DMS53 (cell line): ENCODE data around the gene ZNF561.
"Not testable (repeated sequence)": the region's sequence is repeated elsewhere in the genome, so short reads cannot be mapped to it uniquely, and the experiment has no call there.

ENCODE experiments used
- DNase-seq: peaks from one replicate; lab custom pipeline; 2025; lab: John Stamatoyannopoulos, UW

ZNF561 gene

DNA sequence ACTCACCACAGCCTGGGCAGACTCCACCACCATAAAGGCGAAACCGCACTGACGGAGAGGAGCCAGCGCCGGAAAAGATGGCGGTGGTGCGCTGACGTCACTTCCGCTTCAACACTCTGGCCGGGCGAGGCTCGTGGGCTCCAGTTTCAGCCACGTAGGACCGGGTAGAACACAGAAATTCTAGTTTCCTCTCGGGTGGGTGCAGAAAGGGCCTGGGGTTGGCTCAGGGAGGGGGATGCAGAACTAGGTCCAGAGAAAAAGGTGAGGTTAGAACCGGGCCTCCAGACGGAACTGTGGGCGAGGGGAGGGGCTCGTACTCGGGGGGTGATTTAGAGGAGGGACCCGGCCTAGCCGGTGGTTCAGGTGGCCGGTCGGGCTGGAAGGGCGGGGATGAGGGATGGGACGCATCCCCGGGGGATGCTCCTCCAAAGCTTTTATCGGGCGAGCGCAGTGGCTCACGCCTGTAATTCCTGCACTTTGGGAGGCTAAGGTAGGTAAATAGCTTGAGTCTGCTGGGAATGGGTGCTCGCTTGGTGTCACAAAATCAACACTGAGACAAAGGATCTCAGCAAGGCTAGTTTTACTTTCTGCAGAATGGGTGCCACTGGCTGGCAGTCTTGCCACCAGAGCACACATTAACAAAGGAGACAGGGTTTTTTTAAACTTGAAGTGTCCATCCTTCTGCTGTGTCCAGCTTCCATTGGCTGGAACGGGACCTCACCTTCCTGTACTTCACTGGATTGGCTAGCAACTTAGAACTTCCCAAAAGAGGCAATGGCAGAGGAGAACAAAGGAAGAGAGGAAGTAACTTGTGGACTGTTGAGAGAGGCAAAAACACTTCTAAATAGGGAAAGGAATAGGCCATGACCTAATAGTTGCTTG lies at the start of gene ZNF561:
Gene ZNF561, minus strand, starts transcription at position 77 of the 882 bp plus-strand sequence. CDS start 1,776 bp downstream, outside the sequence.
- DNase-seq: peak; percentile 87

DNA sequence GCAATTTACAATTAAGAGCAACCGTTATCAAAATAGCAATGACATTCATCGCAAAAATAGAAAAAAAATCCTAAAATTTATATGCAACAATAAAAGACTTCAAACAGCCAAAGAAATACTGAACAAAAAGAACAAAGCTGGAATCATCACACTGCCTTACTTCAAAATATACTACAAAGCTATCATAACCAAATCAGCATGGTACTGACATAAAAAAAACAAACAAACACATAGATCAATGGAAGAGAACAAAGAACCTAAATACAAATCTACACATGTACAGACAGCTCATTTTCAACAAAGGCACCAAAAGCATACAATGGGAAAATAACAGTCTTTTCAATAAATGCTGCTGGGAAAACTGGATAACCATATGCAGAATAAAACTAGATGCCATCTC lies 47.5 kb upstream of the ZNF561 start:
- DNase-seq: no peak

- DNase-seq: no peak
Observed at GRCh38 chr19:9667898-9668297, 46.9 kb upstream of the ZNF561 start.

- DNase-seq: no peak
Observed at GRCh38 chr19:9658769-9659168, 37.7 kb upstream of the ZNF561 start.

- not testable (repeated sequence) for DNase-seq
Observed at GRCh38 chr19:9653066-9653555, 32.1 kb upstream of the ZNF561 start.

- not testable (repeated sequence) for DNase-seq
Observed at GRCh38 chr19:9651464-9651863, 30.4 kb upstream of the ZNF561 start.

DNA sequence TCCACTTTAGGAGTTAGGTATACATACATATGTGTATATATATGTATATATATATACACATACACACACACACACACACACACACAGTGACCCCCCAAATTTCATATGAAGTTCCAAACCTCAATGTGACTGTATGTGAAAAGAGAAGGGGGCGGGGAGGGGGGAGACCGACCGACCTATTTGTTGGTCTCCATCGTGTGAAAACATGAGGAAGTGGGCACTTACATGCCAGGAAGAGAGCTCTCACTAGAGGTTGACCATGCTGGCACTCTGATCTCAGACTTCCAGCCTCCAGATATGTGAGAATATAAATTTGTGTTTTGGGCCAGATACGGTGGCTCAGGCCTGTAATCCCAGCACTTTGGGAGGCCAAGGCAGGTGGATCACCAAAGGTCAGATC lies 29.3 kb upstream of the ZNF561 start:
- DNase-seq: no peak

GRCh38 chr19:9645472-9645871 lies 24.4 kb upstream of the ZNF561 start:
- no peak for DNase-seq

DNA sequence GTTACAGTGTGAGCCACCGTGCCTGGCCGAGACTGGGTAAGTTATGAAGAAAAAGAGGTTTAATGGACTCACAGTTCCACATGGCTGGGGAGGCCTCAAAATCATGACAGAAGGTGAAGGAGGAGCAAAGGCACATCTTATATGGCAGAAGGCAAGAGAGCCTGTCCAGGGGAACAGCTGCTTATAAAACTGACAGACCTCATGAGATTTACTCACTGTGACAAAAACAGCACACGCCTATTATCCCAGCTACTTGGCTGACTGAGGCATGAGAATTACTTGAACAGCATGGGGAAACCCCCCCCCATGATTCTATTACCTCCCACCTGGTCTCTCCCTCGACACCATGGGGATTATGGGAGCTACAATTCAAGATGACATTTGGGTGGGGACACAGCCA lies 23.4 kb upstream of the ZNF561 start:
- no peak for DNase-seq

DNA sequence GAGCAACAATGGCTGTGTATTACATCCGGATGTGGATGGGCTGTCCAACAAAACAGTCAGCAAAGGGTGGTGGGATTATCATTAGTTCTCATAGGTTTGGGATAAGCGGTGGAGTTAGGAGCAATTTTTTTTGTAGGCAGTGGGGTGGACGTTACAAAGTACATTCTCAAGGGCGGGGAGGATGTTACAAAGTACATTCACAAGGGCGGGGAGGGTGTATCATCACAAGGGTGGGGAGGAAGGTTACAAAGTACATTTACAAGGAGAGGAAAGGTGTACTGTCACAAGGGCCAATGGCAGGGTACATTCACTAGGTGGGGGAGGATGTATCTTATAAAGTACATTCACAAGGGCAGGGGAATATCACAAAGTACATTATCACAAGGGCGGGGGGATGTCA lies 20.8 kb upstream of the ZNF561 start:
- DNase-seq: no peak

- DNase-seq: no peak
Observed at GRCh38 chr19:9640956-9641355, 19.9 kb upstream of the ZNF561 start.

GRCh38 chr19:9636018-9636417 lies 15.0 kb upstream of the ZNF561 start:
- no peak for DNase-seq

DNA sequence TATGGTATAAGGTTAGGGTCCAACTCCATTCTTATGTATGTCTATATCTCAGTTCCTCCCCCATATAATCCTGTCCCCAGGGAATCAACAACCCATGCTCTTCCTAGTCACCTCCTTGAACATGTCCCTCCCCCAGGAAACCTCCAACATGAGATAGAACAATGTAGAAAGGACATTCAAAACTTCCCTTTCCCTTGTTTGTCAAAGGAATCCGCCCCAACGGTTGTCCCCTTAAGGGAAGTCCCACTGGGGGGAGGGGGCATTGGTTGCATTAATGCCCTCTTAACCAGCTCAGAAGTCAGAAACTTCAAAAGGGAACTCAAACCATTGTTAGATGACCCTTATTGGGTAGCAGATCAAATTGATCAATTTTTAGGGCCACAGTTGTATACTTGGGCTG lies 6.8 kb upstream of the ZNF561 start:
- DNase-seq: no peak

- DNase-seq: no peak
Observed at GRCh38 chr19:9622531-9622930, 1.5 kb upstream of the ZNF561 start.

- DNase-seq: no peak
Observed at GRCh38 chr19:9620842-9621155, 233 bp downstream of the ZNF561 start.

GRCh38 chr19:9615844-9616243 lies 5.2 kb downstream of the ZNF561 start:
- no peak for DNase-seq

DNA sequence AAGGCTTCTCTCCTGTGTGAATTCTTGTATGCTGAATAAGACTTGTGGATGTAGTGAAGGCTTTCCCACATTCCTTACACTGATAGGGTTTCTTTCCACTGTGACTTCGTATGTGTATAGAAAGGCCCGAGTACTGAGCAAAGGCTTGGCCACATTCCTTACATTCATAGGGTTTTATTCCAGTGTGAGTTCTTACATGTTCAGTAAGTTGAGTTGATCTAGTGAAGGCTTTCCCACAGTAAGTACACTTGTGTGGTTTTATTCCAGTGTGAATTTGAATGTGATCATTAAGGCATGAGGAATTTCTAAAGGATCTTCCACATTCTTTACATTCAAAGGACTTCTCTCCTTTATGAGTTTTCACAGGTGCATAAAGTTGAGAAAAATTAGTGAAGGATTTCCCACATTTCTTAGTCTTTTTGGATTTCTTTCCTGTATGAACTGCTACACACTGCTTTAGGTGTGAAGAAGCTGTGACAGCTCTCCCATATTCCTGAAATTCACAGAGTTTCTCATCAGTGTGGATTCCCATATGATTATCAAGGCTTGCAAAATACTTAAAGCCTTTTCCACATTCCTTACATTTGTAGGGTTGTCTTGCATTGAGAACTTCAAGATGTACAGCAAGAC lies 10.4 kb downstream of the ZNF561 start:
- DNase-seq: no peak

- no peak for DNase-seq
Observed at GRCh38 chr19:9608912-9609311, 12.1 kb downstream of the ZNF561 start.

DNA sequence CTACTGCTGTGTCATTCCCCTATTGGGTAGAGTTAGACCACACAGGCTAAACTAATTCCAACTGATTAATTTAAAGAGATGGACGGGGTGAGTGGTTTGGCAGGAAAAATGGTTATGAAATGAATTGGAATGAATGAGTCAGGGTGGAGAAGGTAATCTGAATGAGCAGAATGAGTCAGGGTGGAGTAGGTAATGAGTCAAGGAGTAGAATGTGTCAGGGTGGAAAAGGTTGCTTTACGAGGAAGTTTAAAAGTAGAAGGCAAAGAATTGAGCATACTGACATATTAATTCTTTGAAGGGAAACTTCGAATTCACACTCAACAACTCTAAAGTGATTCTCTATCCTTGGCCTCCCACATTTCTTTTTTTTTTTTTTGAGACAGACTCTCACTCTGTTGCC lies 24.0 kb downstream of the ZNF561 start:
- no peak for DNase-seq

DNA sequence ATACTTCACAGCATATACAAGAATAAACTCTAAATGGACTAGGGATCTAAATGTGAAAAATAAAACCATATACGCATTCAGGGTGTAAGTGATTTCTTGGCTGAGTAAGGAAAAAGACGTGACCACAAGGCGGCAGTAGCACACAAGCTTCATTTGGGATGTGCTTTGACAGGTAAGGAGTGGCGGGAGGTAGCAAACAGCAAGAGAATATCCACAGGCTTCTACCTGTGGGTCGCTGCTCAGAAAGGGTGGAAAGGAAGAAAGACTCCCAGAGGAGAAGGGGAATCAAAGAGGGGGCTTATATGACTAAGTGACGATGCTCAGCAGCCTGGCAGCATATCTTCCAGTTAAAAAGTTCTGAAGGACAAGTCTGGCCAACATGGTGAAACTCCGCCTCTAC lies 34.3 kb downstream of the ZNF561 start:
- DNase-seq: peak; percentile 82

DNA sequence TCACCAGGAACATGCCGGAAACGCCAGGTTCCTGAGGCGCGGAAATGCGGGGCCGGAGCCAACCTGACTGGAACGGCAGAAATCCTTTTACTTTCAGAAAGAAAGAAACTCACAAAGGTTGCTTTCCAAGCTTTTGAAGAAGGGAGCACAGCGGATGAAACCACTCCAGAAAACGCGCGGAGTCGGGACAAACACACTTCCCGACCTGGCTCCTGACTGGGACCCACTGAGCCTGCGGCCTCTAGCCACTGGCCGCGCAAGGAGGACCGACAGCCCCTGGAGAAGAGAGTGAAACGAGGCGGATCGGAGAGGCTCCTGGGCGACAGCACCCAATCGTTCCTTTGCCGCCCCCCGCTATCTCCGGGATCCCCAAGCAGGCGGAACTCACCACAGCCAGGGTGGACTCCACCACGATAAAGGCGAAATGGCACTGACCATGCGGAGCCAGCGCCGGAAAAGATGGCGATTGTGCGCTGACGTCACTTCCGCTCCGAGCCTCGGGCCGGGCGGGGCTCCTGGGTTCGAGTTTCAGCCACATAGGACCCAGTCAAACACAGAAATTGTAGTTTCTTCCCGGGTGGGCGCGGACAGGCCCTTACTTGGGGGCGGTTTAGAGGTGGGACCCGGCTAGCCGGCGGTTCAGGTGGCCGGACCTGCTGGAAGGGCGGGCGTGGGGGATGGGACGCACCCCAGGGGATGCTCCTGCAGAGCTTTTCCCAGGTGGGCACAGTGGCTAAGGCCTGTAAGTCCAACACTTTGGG lies 36.8 kb downstream of the ZNF561 start, which contains the start of gene ZNF121:
Gene ZNF121, minus strand, starts transcription at position 432 of the 761 bp plus-strand sequence. CDS start 16,407 bp downstream, outside the sequence.
- peak; percentile 88 for DNase-seq

- not testable (repeated sequence) for DNase-seq
Observed at GRCh38 chr19:9582081-9582725, 38.8 kb downstream of the ZNF561 start.
